RWPE1 (cell line): ENCODE results near the gene DNASE1L2.

Experiments
- CTCF ChIA-PET: fragments of 350-600 bp; sonication (Branson Sonifier 250); formaldehyde crosslinking; extraction: SDS; loops from one replicate; lab custom pipeline; 2021; lab: Yijun Ruan, JAX
- POLR2A ChIA-PET: fragments of 400-600 bp; formaldehyde crosslinking; extraction: SDS; loops from one replicate; lab custom pipeline; 2020; ENCODE audit warnings: antibody characterized with exemption; ENCODE audit not compliant: low non-redundant PET; lab: Yijun Ruan, JAX
- DNase-seq: peaks from one replicate; pipeline ENCODE4 v3.0.0; 2012; ENCODE audit warnings: low spot score
- H3K27ac ChIP-seq: fragments of 450-650 bp; 2 replicates; pipeline ENCODE4 v1.5.1; 2017
- TF ChIP-seq, protein P1 (sequence below): fragments of 450-650 bp; conservative IDR thresholded peaks from 2 replicates; pipeline ENCODE4 v1.5.1; 2017; ENCODE audit warnings: low read depth, mild to moderate bottlenecking

DNASE1L2 gene, protein sequence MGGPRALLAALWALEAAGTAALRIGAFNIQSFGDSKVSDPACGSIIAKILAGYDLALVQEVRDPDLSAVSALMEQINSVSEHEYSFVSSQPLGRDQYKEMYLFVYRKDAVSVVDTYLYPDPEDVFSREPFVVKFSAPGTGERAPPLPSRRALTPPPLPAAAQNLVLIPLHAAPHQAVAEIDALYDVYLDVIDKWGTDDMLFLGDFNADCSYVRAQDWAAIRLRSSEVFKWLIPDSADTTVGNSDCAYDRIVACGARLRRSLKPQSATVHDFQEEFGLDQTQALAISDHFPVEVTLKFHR

DNA sequence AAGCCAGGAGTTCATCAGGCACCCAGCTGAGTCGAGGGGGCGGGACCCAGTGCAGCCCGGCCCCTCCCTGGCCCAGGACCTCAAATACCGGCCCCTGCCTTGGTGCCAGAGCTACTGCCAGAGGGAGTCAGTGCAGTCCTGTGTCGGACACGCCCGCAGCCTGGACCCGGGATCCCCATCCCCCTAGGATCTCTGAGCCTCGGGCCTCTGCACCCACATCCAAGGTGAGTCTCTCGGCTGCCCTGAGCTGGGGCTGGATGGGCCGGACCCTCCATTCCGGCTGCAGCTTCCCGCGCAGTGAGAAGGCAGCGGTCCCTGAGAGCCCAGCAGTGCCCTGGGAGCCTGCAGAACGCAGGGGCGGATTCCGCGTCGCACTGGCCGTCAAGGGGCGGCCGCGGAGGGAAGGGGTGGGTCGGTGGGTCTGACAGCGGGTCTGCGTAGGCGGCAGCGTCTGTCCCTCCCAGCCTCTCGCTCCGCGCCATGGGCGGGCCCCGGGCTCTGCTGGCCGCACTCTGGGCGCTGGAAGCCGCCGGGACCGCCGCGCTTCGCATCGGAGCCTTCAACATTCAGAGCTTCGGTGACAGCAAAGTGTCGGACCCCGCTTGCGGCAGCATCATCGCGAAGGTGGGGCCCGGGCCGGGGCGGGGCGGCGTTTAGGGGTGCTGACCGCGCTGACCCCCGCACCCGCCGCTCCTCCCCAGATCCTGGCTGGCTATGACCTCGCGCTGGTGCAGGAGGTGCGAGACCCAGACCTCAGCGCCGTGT lies at the start of gene DNASE1L2:
TSS of gene DNASE1L2 (plus strand) at position 108 of the 765 bp plus-strand sequence. CDS start at position 481, 373 bp downstream.
- peak; percentile 49 for DNase-seq
- TF ChIP-seq, protein P1, sequence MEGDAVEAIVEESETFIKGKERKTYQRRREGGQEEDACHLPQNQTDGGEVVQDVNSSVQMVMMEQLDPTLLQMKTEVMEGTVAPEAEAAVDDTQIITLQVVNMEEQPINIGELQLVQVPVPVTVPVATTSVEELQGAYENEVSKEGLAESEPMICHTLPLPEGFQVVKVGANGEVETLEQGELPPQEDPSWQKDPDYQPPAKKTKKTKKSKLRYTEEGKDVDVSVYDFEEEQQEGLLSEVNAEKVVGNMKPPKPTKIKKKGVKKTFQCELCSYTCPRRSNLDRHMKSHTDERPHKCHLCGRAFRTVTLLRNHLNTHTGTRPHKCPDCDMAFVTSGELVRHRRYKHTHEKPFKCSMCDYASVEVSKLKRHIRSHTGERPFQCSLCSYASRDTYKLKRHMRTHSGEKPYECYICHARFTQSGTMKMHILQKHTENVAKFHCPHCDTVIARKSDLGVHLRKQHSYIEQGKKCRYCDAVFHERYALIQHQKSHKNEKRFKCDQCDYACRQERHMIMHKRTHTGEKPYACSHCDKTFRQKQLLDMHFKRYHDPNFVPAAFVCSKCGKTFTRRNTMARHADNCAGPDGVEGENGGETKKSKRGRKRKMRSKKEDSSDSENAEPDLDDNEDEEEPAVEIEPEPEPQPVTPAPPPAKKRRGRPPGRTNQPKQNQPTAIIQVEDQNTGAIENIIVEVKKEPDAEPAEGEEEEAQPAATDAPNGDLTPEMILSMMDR = no peak
- peak within 1 kb of the TSS; percentile 26 for H3K27ac ChIP-seq
- POLR2A ChIA-PET = no interaction called here
- CTCF ChIA-PET = interaction anchor here (0.7 kb wide), 2 partner anchors 15 to 87 kb away, joined by 3 read pairs; no protein-coding TSS in a partner anchor

DNA sequence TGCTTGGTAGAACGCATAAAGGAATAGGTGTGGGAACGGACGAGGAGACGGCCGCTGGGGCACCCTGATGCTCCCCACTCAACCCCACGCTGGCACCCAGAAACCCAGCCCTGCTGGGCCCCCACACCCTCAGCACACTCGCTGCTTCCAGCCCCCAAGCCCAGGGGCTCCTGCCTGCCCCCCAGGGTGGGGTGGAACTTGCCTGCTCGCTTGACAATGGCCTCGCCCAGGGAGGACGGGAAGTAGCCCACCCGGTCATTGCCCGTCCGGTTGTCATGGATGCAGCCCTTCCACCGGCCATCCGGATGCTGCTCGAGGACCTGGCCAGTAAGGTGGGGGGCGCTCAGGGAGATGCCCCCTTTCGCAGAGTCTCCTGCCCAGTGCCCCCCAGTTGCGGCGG lies 49.7 kb upstream of the DNASE1L2 start:
- ChIA-PET POLR2A (no interaction called here), CTCF (no interaction called here)
- no peak for DNase-seq
- no peak overlapping the region for H3K27ac ChIP-seq
- TF ChIP-seq, protein P1 = no peak

DNA sequence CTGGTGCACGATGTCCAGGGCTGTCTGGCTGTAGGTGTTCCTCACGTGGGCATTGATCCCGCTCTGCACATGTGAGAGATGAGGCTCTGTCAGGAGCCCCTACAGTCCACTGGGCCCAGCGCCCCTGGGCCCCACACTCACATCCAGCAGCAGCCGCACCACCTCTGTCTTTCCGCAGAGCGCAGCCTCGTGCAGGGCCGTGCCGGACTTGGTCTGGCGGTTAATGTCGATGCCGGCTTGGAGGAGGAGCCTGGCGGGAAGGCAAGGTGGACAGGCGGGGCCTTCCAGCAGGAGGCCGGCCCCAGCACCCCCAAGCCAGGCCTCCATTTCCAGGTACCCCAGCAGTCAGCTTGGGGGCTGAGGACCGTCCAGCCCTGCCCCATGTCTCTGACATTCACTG lies 49.0 kb upstream of the DNASE1L2 start:
- DNase-seq = no peak
- ChIA-PET POLR2A (no interaction called here), CTCF (interaction anchor here (0.6 kb wide), 1 partner anchor 348 kb away, joined by 3 read pairs; no protein-coding TSS in a partner anchor)
- TF ChIP-seq, protein P1 = no peak
- no peak overlapping the region for H3K27ac ChIP-seq

DNA sequence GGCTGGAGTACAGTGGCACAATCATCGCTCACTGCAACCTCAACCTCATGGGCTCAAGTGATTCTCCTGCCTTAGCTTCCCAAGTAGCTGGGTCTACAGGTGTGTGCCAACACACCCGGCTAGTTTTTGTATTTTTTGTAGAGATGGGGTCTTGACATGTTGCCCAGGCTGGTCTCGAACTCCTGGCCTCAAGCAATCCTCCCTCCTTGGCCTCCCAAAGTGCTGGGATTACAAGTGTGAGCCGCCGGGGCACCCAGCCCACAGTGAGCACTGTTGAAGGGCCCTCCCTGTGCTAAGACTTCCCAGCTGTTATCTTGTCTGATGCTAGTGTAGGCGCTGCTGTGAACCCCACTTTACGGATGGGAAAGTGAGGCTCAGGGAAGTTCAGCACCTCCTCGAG lies 47.8 kb upstream of the DNASE1L2 start:
- TF ChIP-seq, protein P1 = no peak
- H3K27ac ChIP-seq = no peak overlapping the region
- ChIA-PET POLR2A (no interaction called here), CTCF (interaction anchor here (0.7 kb wide), 1 partner anchor 361 kb away, joined by 3 read pairs; the partner anchor contains the start of gene FAHD1)
- no peak for DNase-seq

DNA sequence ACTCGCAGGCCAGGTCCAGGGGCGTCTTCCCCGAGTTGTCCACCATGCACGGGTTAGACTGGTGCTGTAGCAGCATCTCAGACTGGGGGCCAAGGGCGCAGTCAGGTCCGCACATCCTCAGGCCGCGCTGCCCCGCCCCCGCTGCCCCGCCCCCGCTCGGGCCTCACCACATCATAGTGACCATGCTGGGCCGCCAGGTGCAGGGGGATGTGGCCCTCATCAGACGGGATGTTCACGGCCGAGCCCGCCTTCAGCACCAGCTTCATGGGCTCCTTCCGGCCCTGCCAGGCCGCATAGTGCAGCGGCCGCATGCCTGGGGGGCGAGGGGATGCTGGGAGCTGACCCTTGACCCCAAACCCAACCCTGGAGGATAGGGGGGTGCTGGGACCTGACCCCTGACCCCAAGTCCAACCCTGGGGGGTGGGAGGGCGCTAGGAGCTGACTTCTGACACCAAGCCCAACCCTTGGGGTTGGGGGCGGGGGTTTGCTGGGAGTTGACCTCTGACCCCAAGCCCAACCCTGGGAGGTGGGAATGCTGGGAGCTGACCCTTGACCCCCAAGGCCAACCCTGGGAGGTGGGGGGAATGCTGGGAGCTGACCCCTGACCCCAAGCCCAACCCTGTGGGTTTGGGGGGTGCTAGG lies 46.9 kb upstream of the DNASE1L2 start:
- ChIA-PET CTCF (no interaction called here), POLR2A (no interaction called here)
- H3K27ac ChIP-seq = no peak overlapping the region
- TF ChIP-seq, protein P1 = no peak
- no peak for DNase-seq
